Left lung (tissue), 10 donors: Measurements from ENCODE around the gene RPL32. TPM values are rescaled to one million over a fixed set of nuclear protein-coding genes. Genes with fewer than 3 reads are reported as not detected.

Experiments
- ATAC-seq: fragments of 200-7000 bp; cut with Tn5 transposase; one replicate; pipeline ENCODE4 v1.9.1; 2020; ENCODE audit warnings: moderate library complexity
- DNase-seq, 4 donors: peaks; one replicate each; pipeline ENCODE4 v3.0.0-alpha.2; 2013 to 2020
- H3K27ac ChIP-seq, 2 donors: fragments of 200-600 bp; sonication (generic) in 1 of 2; one replicate each; pipeline versions ENCODE4 v1.5.0 to v1.8.0; 2020 to 2021
- H3K27me3 ChIP-seq, 2 donors: fragments of 200-600 bp; sonication (generic) in 1 of 2; one replicate each; pipeline versions ENCODE4 v1.5.0 to v1.8.0; 2020 to 2021
- H3K36me3 ChIP-seq, 2 donors: fragments of 200-600 bp; sonication (generic) in 1 of 2; one replicate each; pipeline versions ENCODE4 v1.5.0 to v1.8.0; 2020 to 2021
- H3K4me1 ChIP-seq, 2 donors: fragments of 200-600 bp; one replicate each; pipeline ENCODE4 v1.8.0; 2021
- H3K4me3 ChIP-seq, 2 donors: fragments of 200-600 bp; sonication (generic) in 1 of 2; one replicate each; pipeline versions ENCODE4 v1.5.0 to v1.8.0; 2020 to 2021; ENCODE audit warnings: mild to moderate bottlenecking in 1 of 2
- H3K9me3 ChIP-seq, 2 donors: fragments of 200-600 bp; sonication (generic) in 1 of 2; one replicate each; pipeline versions ENCODE4 v1.5.0 to v1.8.0; 2020 to 2021
- CTCF ChIP-seq, 2 donors: fragments of 200-600 bp; sonication (generic) in 1 of 2; IDR thresholded peaks; one replicate each; pipeline versions ENCODE4 v1.5.0 to v1.8.0; 2021; ENCODE audit warnings: antibody characterized with exemption in 2 of 2
- intact Hi-C, 2 donors: fragments of 100-400 bp; cut with DNase I; formaldehyde crosslinking; loops; one replicate each; pipeline versions ENCODE4 v1.11.2 to v1.14.2; 2022
- polyA plus RNA-seq, 6 donors: library from polyadenylated mRNA; unstranded; fragments of 120-200 nt; gene quantifications; one replicate each; pipeline ENCODE4 v1.2.1, GENCODE V29; 2013; ENCODE audit not compliant: insufficient read length in 6 of 6
- total RNA-seq, 2 donors: library from RNA; stranded (reverse); fragmentation: NEBNext Ultra II Directional; extraction: Animal tissue kit (Norgen Biotek cat#: 25700); gene quantifications; one replicate each; pipeline ENCODE4 v1.2.1, GENCODE V29; 2021
- donor health status: DM: no; HTN: yes; CAD: no.
- donor health status: DM: no; HTN: no; CAD: no.

RPL32 gene
- total and polyA plus RNA-seq, 8 donors = 1,223 to 2,940 (median 2,469) TPM

- Histone ChIP-seq H3K36me3 (peaks cover 4 to 68% of the 10 kb centered on the region in 2 donors), H3K4me1 (peaks cover 28 to 39% of the 10 kb centered on the region in 2 donors), H3K9me3 (no peaks in the 10 kb centered on the region), H3K27me3 (no peaks in the 10 kb centered on the region), H3K27ac (no peak overlapping the region), H3K4me3 (peak overlapping the region in 1 of 2 donors; percentile 88)
- no peak for TF ChIP-seq CTCF (IDR thresholded peaks at IDR 0.05)
- intact Hi-C loops = no loop called here
- ATAC-seq (no peak), DNase-seq (no peak)
Observed at GRCh38 chr3:12838179-12838965, 3.0 kb downstream of the RPL32 start.

- Histone ChIP-seq H3K27me3 (no peaks in the 10 kb centered on the region), H3K27ac (no peak overlapping the region), H3K9me3 (no peaks in the 10 kb centered on the region), H3K4me1 (peaks cover 28 to 39% of the 10 kb centered on the region in 2 donors), H3K4me3 (no peak overlapping the region), H3K36me3 (peaks cover 4 to 77% of the 10 kb centered on the region in 2 donors)
- no peak for ATAC-seq
- intact Hi-C loops = no loop called here
- no peak for DNase-seq
- TF ChIP-seq CTCF (IDR thresholded peaks at IDR 0.05) = no peak
Observed at GRCh38 chr3:12837295-12837986, 3.9 kb downstream of the RPL32 start.

GRCh38 chr3:12835052-12835665 is 6.2 kb downstream of the RPL32 start:
- H3K4me1 ChIP-seq = peaks cover 26 to 30% of the 10 kb centered on the region in 2 donors
- peaks cover 4 to 94% of the 10 kb centered on the region in 2 donors for H3K36me3 ChIP-seq
- DNase-seq (no peak), ATAC-seq (no peak)
- no peak for TF ChIP-seq CTCF (IDR thresholded peaks at IDR 0.05)
- no peak overlapping the region for H3K27ac ChIP-seq
- no peaks in the 10 kb centered on the region for H3K9me3 ChIP-seq
- intact Hi-C loops = no loop called here
- no peak overlapping the region for H3K4me3 ChIP-seq
- no peaks in the 10 kb centered on the region for H3K27me3 ChIP-seq

GRCh38 chr3:12833222-12834161 is 7.9 kb downstream of the RPL32 start:
- H3K27me3 ChIP-seq = no peaks in the 10 kb centered on the region
- H3K4me3 ChIP-seq = no peak overlapping the region
- intact Hi-C loops = no loop called here
- no peak overlapping the region for H3K27ac ChIP-seq
- H3K4me1 ChIP-seq = peaks cover 9 to 13% of the 10 kb centered on the region in 2 donors
- ATAC-seq (peak; percentile 60), DNase-seq (no peak)
- TF ChIP-seq CTCF (IDR thresholded peaks at IDR 0.05) = no peak
- H3K36me3 ChIP-seq = peaks cover 4 to 77% of the 10 kb centered on the region in 2 donors
- no peaks in the 10 kb centered on the region for H3K9me3 ChIP-seq
